Frontal cortex (tissue), 4 donors: ENCODE data around the gene FOXD3. TPM values are rescaled to one million over a fixed set of nuclear protein-coding genes. Genes with fewer than 3 reads are reported as not detected.

Source experiments
- DNase-seq, 2 donors: peaks; one replicate each; pipeline ENCODE4 v3.0.0; 2012; ENCODE audit warnings: low spot score in 2 of 2
- FAIRE-seq: peaks from 2 replicates; lab custom pipeline; 2012; peaks lifted over from hg19 to GRCh38; lab: Jason Lieb, UNC
- total RNA-seq: library from RNA; depleted of rRNA; stranded (reverse); fragments of >200 nt; gene quantifications from one replicate; pipeline ENCODE4 v1.2.3, GENCODE V29; 2014
- donor health status: control.
- donor health status: control.
- donor health status: control.

FOXD3 gene
- total RNA-seq, result not detected

- FAIRE-seq (no peak), DNase-seq (peak in 1 of 2 donors; percentile 46)
Observed at GRCh38 chr1:63322114-63322943, at the start of gene FOXD3. Gene FOXD3, plus strand, starts transcription at chr1:63322567. Its CDS starts 492 bp downstream, at chr1:63323059.

GRCh38 chr1:63272811-63273210 is 49.6 kb upstream of the FOXD3 start:
- DNase-seq (no peak), FAIRE-seq (no peak)

- DNase-seq (no peak), FAIRE-seq (no peak)
Observed at GRCh38 chr1:63274371-63274770, 48.0 kb upstream of the FOXD3 start.

- FAIRE-seq (no peak), DNase-seq (no peak)
Observed at GRCh38 chr1:63274979-63275378, 47.4 kb upstream of the FOXD3 start.

GRCh38 chr1:63276624-63277023 is 45.7 kb upstream of the FOXD3 start:
- FAIRE-seq (no peak), DNase-seq (no peak)

GRCh38 chr1:63277195-63278192 is 44.9 kb upstream of the FOXD3 start:
- no peak for DNase-seq

GRCh38 chr1:63281753-63282152 is 40.6 kb upstream of the FOXD3 start:
- DNase-seq, result no peak
- no peak for FAIRE-seq

More at GRCh38 chr1:63277195-63278192, 44.9 kb upstream of the FOXD3 start:
- FAIRE-seq, result no peak

GRCh38 chr1:63289135-63289534 is 33.2 kb upstream of the FOXD3 start:
- DNase-seq, result no peak
- no peak for FAIRE-seq

- no peak for FAIRE-seq
- no peak for DNase-seq
Observed at GRCh38 chr1:63294803-63295594, 27.4 kb upstream of the FOXD3 start.

- no peak for FAIRE-seq
- DNase-seq, result no peak
Observed at GRCh38 chr1:63304410-63304809, 18.0 kb upstream of the FOXD3 start.

GRCh38 chr1:63305043-63305442 is 17.3 kb upstream of the FOXD3 start:
- no peak for DNase-seq

GRCh38 chr1:63307196-63307794 is 15.1 kb upstream of the FOXD3 start:
- FAIRE-seq (no peak), DNase-seq (no peak)

More at GRCh38 chr1:63305043-63305442, 17.3 kb upstream of the FOXD3 start:
- FAIRE-seq, result no peak

GRCh38 chr1:63316598-63316983 is 5.8 kb upstream of the FOXD3 start:
- DNase-seq (no peak), FAIRE-seq (no peak)

GRCh38 chr1:63316984-63317816 is 5.2 kb upstream of the FOXD3 start:
- FAIRE-seq (no peak), DNase-seq (no peak)

GRCh38 chr1:63317817-63318152 is 4.6 kb upstream of the FOXD3 start:
- DNase-seq, result no peak
- no peak for FAIRE-seq

GRCh38 chr1:63318201-63318979 is 4.0 kb upstream of the FOXD3 start:
- no peak for FAIRE-seq
- DNase-seq, result no peak

- DNase-seq, result no peak
- FAIRE-seq, result no peak
Observed at GRCh38 chr1:63319046-63320021, 3.0 kb upstream of the FOXD3 start.
